Measurements from ENCODE around the gene POLR2B. TPM values are rescaled to one million over a fixed set of nuclear protein-coding genes. Genes with fewer than 3 reads are reported as not detected.

Gene POLR2B
- total and polyA plus RNA-seq, 2 experiments from 2014 or later, result 52.4 to 110 TPM

GRCh38 chr4:57078685-57079521 is 100.2 kb downstream of the POLR2B start:
- no peak for TF ChIP-seq EZH2 (IDR thresholded peaks at IDR 0.05; ENCODE audit: borderline replicate concordance)
- TF ChIP-seq, protein P1, sequence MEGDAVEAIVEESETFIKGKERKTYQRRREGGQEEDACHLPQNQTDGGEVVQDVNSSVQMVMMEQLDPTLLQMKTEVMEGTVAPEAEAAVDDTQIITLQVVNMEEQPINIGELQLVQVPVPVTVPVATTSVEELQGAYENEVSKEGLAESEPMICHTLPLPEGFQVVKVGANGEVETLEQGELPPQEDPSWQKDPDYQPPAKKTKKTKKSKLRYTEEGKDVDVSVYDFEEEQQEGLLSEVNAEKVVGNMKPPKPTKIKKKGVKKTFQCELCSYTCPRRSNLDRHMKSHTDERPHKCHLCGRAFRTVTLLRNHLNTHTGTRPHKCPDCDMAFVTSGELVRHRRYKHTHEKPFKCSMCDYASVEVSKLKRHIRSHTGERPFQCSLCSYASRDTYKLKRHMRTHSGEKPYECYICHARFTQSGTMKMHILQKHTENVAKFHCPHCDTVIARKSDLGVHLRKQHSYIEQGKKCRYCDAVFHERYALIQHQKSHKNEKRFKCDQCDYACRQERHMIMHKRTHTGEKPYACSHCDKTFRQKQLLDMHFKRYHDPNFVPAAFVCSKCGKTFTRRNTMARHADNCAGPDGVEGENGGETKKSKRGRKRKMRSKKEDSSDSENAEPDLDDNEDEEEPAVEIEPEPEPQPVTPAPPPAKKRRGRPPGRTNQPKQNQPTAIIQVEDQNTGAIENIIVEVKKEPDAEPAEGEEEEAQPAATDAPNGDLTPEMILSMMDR (IDR thresholded peaks at IDR 0.05; ENCODE audit: poor library complexity), result no peak
- no peak for TF ChIP-seq EZH2phosphoT487 (IDR thresholded peaks at IDR 0.05; ENCODE audit: low read depth, severe bottlenecking, unreplicated experiment)
- peak overlapping the region; percentile 58 for H3K27ac ChIP-seq
- H4K20me1 ChIP-seq (ENCODE audit: insufficient read depth, poor library complexity, severe bottlenecking), result no peaks in the 10 kb centered on the region
- H3K4me3 ChIP-seq, result no peak overlapping the region
- H3K9me3 ChIP-seq (ENCODE audit: low read depth), result no peaks in the 10 kb centered on the region
- peak; percentile 44 for DNase-seq (ENCODE audit: low spot score)
- H3K79me2 ChIP-seq, result no peaks in the 10 kb centered on the region
- H3K4me2 ChIP-seq, result peak overlapping the region; percentile 68
- H3K4me1 ChIP-seq (ENCODE audit: insufficient read depth), result peaks cover 28% of the 10 kb centered on the region
- no peaks in the 10 kb centered on the region for H3K27me3 ChIP-seq
- no peaks in the 10 kb centered on the region for H3K36me3 ChIP-seq (replicated peaks; ENCODE audit: insufficient read depth, low read depth)
- 20% methylated on average over 10 of the region's 10 CpGs for WGBS (ENCODE audit: low lambda C conversion rate, missing lambda C conversion rate)
- no peaks in the 10 kb centered on the region for H3K9me2 ChIP-seq (replicated peaks; ENCODE audit: insufficient read depth)
- peak overlapping the region; percentile 27 for H2AFZ ChIP-seq

Small RNA genes within 50 kb of the gene (small RNA-seq; reads per million reads assigned to genes)
- gene RNU6-998P, result not detected

Other genes starting within 250 kb of the POLR2B start
- not detected in 2 replicates for gene SPINK2, start 157.2 kb upstream of the POLR2B start, total RNA-seq
- gene SPINK2, start 157.2 kb upstream of the POLR2B start, polyA plus RNA-seq, result 0.77 TPM in 1 of 2 replicates, not detected in the other
- 47.5 and 50.5 TPM in 2 replicates for gene REST, start 71.0 kb upstream of the POLR2B start, total RNA-seq
- 62.7 and 64.0 TPM in 2 replicates for gene REST, start 71.0 kb upstream of the POLR2B start, polyA plus RNA-seq
- gene NOA1, start 1.3 kb upstream of the POLR2B start, total RNA-seq, result 17.9 and 18.2 TPM in 2 replicates
- gene NOA1, start 1.3 kb upstream of the POLR2B start, polyA plus RNA-seq, result 9.8 and 10.1 TPM in 2 replicates
- gene IGFBP7, start 131.5 kb downstream of the POLR2B start, total RNA-seq, result 73.4 and 74.0 TPM in 2 replicates
- gene IGFBP7, start 131.5 kb downstream of the POLR2B start, polyA plus RNA-seq, result 122 and 129 TPM in 2 replicates